K562 (cell line): Measurements from ENCODE around the gene TMEM120B. TPM values are rescaled to one million over a fixed set of nuclear protein-coding genes. Genes with fewer than 3 reads are reported as not detected.

Experiments
- CBFA2T3 ChIP-seq: fragments of 450-650 bp; IDR thresholded peaks from 2 replicates; pipeline ENCODE4 v1.6.1; 2017
- ESRRB ChIP-seq: fragments of 250-450 bp; sonication (Bioruptor Pico); IDR thresholded peaks from 2 replicates; pipeline ENCODE4 v1.5.0; 2020; ENCODE audit warnings: mild to moderate bottlenecking, moderate library complexity, borderline replicate concordance
- FOSL1 ChIP-seq: fragments of 200-800 bp; sonication (Bioruptor generic); conservative IDR thresholded peaks from 2 replicates; pipeline ENCODE4 v1.6.1; 2016; ENCODE audit warnings: missing genetic modification characterization, missing compliant biosample characterization
- ILK ChIP-seq: fragments of 450-650 bp; IDR thresholded peaks from 2 replicates; pipeline ENCODE4 v1.6.1; 2016; ENCODE audit warnings: missing genetic modification characterization, low read depth, mild to moderate bottlenecking, missing compliant biosample characterization, moderate library complexity, borderline replicate concordance
- KDM4B ChIP-seq, 2 experiments: fragments of 450-650 bp in 1 of 2; sonication (generic) in 1 of 2; IDR thresholded peaks; 2 replicates each; pipeline ENCODE4 v1.6.1; 2016 to 2017; ENCODE audit warnings: borderline replicate concordance in 2 of 2, antibody characterized with exemption in 1 of 2, low read depth in 1 of 2, mild to moderate bottlenecking in 1 of 2
- MEF2A ChIP-seq: IDR thresholded peaks from 2 replicates; pipeline ENCODE4 v1.6.1; 2011; ENCODE audit warnings: low read depth, mild to moderate bottlenecking, low read length, moderate library complexity; ENCODE audit not compliant: control insufficient read depth
- NCOA2 ChIP-seq, 2 experiments: fragments of 450-650 bp; IDR thresholded peaks; 2 replicates each; pipeline ENCODE4 v1.6.1; 2018; ENCODE audit warnings: mild to moderate bottlenecking in 2 of 2, moderate library complexity in 1 of 2; ENCODE audit not compliant: partially characterized antibody in 2 of 2
- NR1H2 ChIP-seq: sonication (generic); formaldehyde crosslinking; IDR thresholded peaks from 2 replicates; pipeline ENCODE4 v1.4.0; 2020; ENCODE audit warnings: mild to moderate bottlenecking, missing genetic modification reagents
- PCBP1 ChIP-seq: fragments of 200-400 bp; formaldehyde crosslinking; IDR thresholded peaks from 2 replicates; pipeline ENCODE4 v1.6.1; 2018; ENCODE audit warnings: mild to moderate bottlenecking, low read depth, low read length; ENCODE audit not compliant: poor library complexity, severe bottlenecking
- POLR2G ChIP-seq: fragments of 200-400 bp; formaldehyde crosslinking; IDR thresholded peaks from 2 replicates; pipeline ENCODE4 v1.6.1; 2017; ENCODE audit warnings: low read depth, mild to moderate bottlenecking, antibody characterized with exemption, low read length, moderate library complexity
- SRSF1 ChIP-seq: fragments of 200-400 bp; formaldehyde crosslinking; IDR thresholded peaks from 2 replicates; pipeline ENCODE4 v1.6.1; 2017; ENCODE audit warnings: mild to moderate bottlenecking, low read depth, low read length, moderate library complexity
- ZFP30 ChIP-seq: fragments of 250-450 bp; sonication (Bioruptor Pico); IDR thresholded peaks from 2 replicates; pipeline ENCODE4 v1.8.0; 2022; ENCODE audit warnings: moderate library complexity, mild to moderate bottlenecking, inconsistent platforms, borderline replicate concordance
- ZFP36 ChIP-seq: fragments of 150-350 bp; IDR thresholded peaks from 2 replicates; pipeline ENCODE4 v1.6.1; 2018; ENCODE audit warnings: low read length, low read depth; ENCODE audit not compliant: partially characterized antibody
- ZNF717 ChIP-seq: fragments of 250-450 bp; sonication (Bioruptor Pico); IDR thresholded peaks from 2 replicates; pipeline ENCODE4 v1.5.0; 2021
- ZNF76 ChIP-seq: fragments of 250-450 bp; sonication (Bioruptor Pico); IDR thresholded peaks from 2 replicates; pipeline ENCODE4 v1.4.0; 2020; ENCODE audit warnings: mild to moderate bottlenecking, moderate library complexity, borderline replicate concordance
- polyA plus RNA-seq, 8 experiments: library from polyadenylated mRNA; depleted of rRNA in 4 of 8; stranded (reverse) in 5 of 8; unstranded in 3 of 8; fragments of >200 nt; fragmentation: Nextera tagmentation in 2 of 8; fragmentation: Illumina TruSeq in 1 of 8; extraction: Ambion mirVana in 2 of 8; extraction: Trizol in 1 of 8; gene quantifications; 2 replicates each; pipeline versions ENCODE4 v1.2.1 to v1.2.3, GENCODE V29; 2011 to 2014; ENCODE audit warnings: inconsistent platforms in 1 of 8, missing spikeins in 1 of 8
- total RNA-seq, 7 experiments: library from RNA; depleted of rRNA in 6 of 7; stranded (reverse); fragments of >200 nt in 6 of 7; fragmentation: Illumina TruSeq in 2 of 7; extraction: Trizol in 2 of 7; gene quantifications; 2 replicates each; pipeline versions ENCODE4 v1.2.1 to v1.2.3, GENCODE V29; 2011 to 2021; ENCODE audit warnings: low replicate concordance in 1 of 7
- TF ChIP-seq, protein P1 (sequence below): sonication (generic); formaldehyde crosslinking; IDR thresholded peaks from 2 replicates; pipeline ENCODE4 v1.8.1; 2023; ENCODE audit warnings: mild to moderate bottlenecking, missing genetic modification reagents
- TF ChIP-seq, protein P2 (sequence below): sonication (generic); formaldehyde crosslinking; IDR thresholded peaks from 2 replicates; pipeline ENCODE4 v1.8.1; 2022; ENCODE audit warnings: missing genetic modification reagents
- TF ChIP-seq, protein P3 (sequence below): fragments of 450-650 bp; IDR thresholded peaks from 2 replicates; pipeline ENCODE4 v1.6.1; 2018; ENCODE audit warnings: mild to moderate bottlenecking, low read depth; ENCODE audit not compliant: partially characterized antibody
- TF ChIP-seq, protein P4 (sequence below): fragments of 450-650 bp; IDR thresholded peaks from 2 replicates; pipeline ENCODE4 v1.7.1; 2018; ENCODE audit warnings: mild to moderate bottlenecking, low read depth; ENCODE audit not compliant: partially characterized antibody

The TMEM120B gene
- total and polyA plus RNA-seq, 9 of the 15 experiments (the other 6 are each of a cell fraction or from before 2014, with no cell fraction given) = 1.7 to 18.6 (median 7.4) TPM

DNA sequence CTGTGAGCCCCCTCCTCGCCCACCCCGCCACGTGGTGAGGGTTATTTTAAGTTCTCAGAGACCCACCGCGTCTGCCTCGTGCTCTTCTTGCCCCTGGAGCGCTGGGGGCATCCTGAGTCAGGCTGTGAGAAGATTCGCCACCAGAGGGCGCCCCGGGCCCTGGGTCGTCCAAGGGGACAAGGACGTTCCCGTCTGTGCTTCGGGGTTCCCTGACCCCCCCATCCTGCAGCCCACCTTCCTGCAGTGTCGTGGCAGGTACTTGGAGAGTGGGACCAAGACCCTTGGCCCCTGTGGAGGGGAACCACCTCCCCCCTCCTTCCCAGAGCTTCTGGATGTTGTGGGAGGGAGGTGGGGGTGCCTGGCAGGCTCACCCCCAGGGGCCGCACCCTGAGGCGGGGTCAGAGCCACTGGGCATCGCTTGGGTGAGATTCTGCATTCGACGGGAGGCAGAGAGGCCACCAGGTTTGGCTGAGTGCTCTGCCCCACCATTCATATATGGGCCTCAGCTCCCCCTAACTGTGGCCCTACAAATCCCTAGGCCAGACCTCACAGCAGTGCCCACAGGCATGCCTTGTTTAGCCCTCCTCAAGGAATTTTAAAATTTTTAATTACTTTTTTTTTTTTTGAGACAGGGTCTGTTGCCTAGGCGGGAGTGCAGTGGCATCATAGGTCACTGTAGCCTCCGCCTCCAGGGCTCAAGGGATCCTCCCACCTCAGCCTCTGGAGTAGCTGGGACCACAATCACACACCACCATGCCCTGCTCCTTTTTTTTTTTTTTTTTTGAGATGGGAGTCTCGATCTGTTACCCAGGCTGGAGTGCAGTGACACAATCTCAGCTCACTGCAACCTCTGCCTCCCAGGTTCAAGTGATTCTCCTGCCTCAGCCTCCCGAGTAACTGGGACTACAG lies 63.9 kb downstream of the TMEM120B start (continued):
- TF ChIP-seq, protein P1, sequence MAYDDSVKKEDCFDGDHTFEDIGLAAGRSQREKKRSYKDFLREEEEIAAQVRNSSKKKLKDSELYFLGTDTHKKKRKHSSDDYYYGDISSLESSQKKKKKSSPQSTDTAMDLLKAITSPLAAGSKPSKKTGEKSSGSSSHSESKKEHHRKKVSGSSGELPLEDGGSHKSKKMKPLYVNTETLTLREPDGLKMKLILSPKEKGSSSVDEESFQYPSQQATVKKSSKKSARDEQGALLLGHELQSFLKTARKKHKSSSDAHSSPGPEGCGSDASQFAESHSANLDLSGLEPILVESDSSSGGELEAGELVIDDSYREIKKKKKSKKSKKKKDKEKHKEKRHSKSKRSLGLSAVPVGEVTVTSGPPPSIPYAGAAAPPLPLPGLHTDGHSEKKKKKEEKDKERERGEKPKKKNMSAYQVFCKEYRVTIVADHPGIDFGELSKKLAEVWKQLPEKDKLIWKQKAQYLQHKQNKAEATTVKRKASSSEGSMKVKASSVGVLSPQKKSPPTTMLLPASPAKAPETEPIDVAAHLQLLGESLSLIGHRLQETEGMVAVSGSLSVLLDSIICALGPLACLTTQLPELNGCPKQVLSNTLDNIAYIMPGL (CRISPR knock-in tag) = no peak
- TF ChIP-seq, protein P2, sequence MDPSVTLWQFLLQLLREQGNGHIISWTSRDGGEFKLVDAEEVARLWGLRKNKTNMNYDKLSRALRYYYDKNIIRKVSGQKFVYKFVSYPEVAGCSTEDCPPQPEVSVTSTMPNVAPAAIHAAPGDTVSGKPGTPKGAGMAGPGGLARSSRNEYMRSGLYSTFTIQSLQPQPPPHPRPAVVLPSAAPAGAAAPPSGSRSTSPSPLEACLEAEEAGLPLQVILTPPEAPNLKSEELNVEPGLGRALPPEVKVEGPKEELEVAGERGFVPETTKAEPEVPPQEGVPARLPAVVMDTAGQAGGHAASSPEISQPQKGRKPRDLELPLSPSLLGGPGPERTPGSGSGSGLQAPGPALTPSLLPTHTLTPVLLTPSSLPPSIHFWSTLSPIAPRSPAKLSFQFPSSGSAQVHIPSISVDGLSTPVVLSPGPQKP (CRISPR knock-in tag) = no peak
- TF ChIP-seq, protein P3, sequence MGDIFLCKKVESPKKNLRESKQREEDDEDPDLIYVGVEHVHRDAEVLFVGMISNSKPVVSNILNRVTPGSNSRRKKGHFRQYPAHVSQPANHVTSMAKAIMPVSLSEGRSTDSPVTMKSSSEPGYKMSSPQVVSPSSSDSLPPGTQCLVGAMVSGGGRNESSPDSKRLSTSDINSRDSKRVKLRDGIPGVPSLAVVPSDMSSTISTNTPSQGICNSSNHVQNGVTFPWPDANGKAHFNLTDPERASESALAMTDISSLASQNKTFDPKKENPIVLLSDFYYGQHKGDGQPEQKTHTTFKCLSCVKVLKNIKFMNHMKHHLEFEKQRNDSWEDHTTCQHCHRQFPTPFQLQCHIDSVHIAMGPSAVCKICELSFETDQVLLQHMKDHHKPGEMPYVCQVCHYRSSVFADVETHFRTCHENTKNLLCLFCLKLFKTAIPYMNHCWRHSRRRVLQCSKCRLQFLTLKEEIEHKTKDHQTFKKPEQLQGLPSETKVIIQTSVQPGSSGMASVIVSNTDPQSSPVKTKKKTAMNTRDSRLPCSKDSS = no peak
- TF ChIP-seq ZFP30 (CRISPR knock-in tag) (no peak), KDM4B (IDR thresholded peaks at IDR 0.05; ENCODE audit: borderline replicate concordance in 2 of 2, low read depth in 1 of 2) (no peak), ZNF717 (CRISPR knock-in tag) (no peak), ZFP36 (no peak), SRSF1 (no peak), ZNF76 (CRISPR knock-in tag) (no peak), PCBP1 (no peak), NR1H2 (CRISPR knock-in tag) (no peak), POLR2G (peak; percentile 41; the same call in 1 of the 2 replicates), CBFA2T3 (no peak), MEF2A (no peak), ILK (tag) (no peak), NCOA2 (IDR thresholded peaks at IDR 0.05; ENCODE audit: partially characterized antibody in 2 of 2) (no peak), FOSL1 (tag) (no peak), ESRRB (CRISPR knock-in tag) (no peak)
- TF ChIP-seq, protein P4, sequence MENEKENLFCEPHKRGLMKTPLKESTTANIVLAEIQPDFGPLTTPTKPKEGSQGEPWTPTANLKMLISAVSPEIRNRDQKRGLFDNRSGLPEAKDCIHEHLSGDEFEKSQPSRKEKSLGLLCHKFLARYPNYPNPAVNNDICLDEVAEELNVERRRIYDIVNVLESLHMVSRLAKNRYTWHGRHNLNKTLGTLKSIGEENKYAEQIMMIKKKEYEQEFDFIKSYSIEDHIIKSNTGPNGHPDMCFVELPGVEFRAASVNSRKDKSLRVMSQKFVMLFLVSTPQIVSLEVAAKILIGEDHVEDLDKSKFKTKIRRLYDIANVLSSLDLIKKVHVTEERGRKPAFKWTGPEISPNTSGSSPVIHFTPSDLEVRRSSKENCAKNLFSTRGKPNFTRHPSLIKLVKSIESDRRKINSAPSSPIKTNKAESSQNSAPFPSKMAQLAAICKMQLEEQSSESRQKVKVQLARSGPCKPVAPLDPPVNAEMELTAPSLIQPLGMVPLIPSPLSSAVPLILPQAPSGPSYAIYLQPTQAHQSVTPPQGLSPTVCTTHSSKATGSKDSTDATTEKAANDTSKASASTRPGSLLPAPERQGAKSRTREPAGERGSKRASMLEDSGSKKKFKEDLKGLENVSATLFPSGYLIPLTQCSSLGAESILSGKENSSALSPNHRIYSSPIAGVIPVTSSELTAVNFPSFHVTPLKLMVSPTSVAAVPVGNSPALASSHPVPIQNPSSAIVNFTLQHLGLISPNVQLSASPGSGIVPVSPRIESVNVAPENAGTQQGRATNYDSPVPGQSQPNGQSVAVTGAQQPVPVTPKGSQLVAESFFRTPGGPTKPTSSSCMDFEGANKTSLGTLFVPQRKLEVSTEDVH = no peak
